GM12878 (cell line): Measurements from ENCODE around the gene TMEM263. TPM values are rescaled to one million over a fixed set of nuclear protein-coding genes. Genes with fewer than 3 reads are reported as not detected.

Experiments
- CHD2 ChIP-seq: IDR thresholded peaks from 2 replicates; pipeline ENCODE4 v1.6.1; 2011; ENCODE audit warnings: low read depth, low read length, improper control_type of control experiment, borderline replicate concordance
- EP300 ChIP-seq, 2 experiments: fragments of 150-350 bp in 1 of 2; IDR thresholded peaks; 2 replicates each; pipeline ENCODE4 v1.6.1; 2011 to 2012; ENCODE audit warnings: low read depth in 2 of 2, low read length in 2 of 2, borderline replicate concordance in 1 of 2, improper control_type of control experiment in 1 of 2, inconsistent platforms in 1 of 2; ENCODE audit not compliant: control insufficient read depth in 1 of 2
- ESRRA ChIP-seq: IDR thresholded peaks from 2 replicates; pipeline ENCODE4 v1.6.1; 2012; ENCODE audit warnings: mild to moderate bottlenecking, low read length, improper control_type of control experiment
- GATAD2B ChIP-seq: fragments of 450-650 bp; conservative IDR thresholded peaks from 2 replicates; pipeline ENCODE4 v1.6.1; 2017; ENCODE audit warnings: low read depth, mild to moderate bottlenecking, moderate library complexity
- IKZF1 ChIP-seq: fragments of 450-650 bp; conservative IDR thresholded peaks from 2 replicates; pipeline ENCODE4 v1.6.1; 2017; ENCODE audit warnings: antibody characterized with exemption, mild to moderate bottlenecking
- IKZF2 ChIP-seq, 2 experiments: fragments of 450-650 bp; IDR thresholded peaks; 2 replicates each; pipeline ENCODE4 v1.6.1; 2017; ENCODE audit warnings: mild to moderate bottlenecking in 2 of 2, moderate library complexity in 2 of 2
- JUNB ChIP-seq: IDR thresholded peaks from 2 replicates; pipeline ENCODE4 v1.6.1; 2016; ENCODE audit warnings: antibody characterized with exemption, mild to moderate bottlenecking
- LARP7 ChIP-seq: fragments of 450-650 bp; IDR thresholded peaks from 2 replicates; pipeline ENCODE4 v1.6.1; 2017; ENCODE audit warnings: mild to moderate bottlenecking
- MTA2 ChIP-seq: fragments of 450-650 bp; IDR thresholded peaks from 2 replicates; pipeline ENCODE4 v1.6.1; 2016; ENCODE audit warnings: low read depth, mild to moderate bottlenecking, moderate library complexity
- NFXL1 ChIP-seq: fragments of 450-650 bp; IDR thresholded peaks from 2 replicates; pipeline ENCODE4 v1.6.1; 2017; ENCODE audit warnings: antibody characterized with exemption, mild to moderate bottlenecking, borderline replicate concordance
- POLR2AphosphoS5 ChIP-seq: IDR thresholded peaks from 2 replicates; pipeline ENCODE4 v1.6.1; 2011; ENCODE audit warnings: mild to moderate bottlenecking, low read length, inconsistent platforms
- RFX5 ChIP-seq: IDR thresholded peaks from 2 replicates; pipeline ENCODE4 v1.6.1; 2011; ENCODE audit warnings: low read depth, low read length, improper control_type of control experiment
- RUNX3 ChIP-seq: IDR thresholded peaks from 2 replicates; pipeline ENCODE4 v1.6.1; 2012; ENCODE audit warnings: low read length, inconsistent platforms
- SMAD5 ChIP-seq: IDR thresholded peaks from 2 replicates; pipeline ENCODE4 v1.6.1; 2016; ENCODE audit warnings: antibody characterized with exemption, low read depth
- STAT3 ChIP-seq: IDR thresholded peaks from 2 replicates; pipeline ENCODE4 v1.6.1; 2011; ENCODE audit warnings: low read depth, low read length, improper control_type of control experiment
- SUZ12 ChIP-seq: fragments of 200-600 bp; sonication (generic); IDR thresholded peaks from one replicate; pipeline ENCODE4 v1.6.1; 2018; ENCODE audit warnings: antibody characterized with exemption, mild to moderate bottlenecking; ENCODE audit not compliant: unreplicated experiment
- TCF12 ChIP-seq: IDR thresholded peaks from 2 replicates; pipeline ENCODE4 v1.6.1; 2011; ENCODE audit warnings: low read depth, mild to moderate bottlenecking, low read length
- TCF3 ChIP-seq: IDR thresholded peaks from 2 replicates; pipeline ENCODE4 v1.6.1; 2012; ENCODE audit warnings: low read depth, mild to moderate bottlenecking, low read length, borderline replicate concordance; ENCODE audit not compliant: insufficient read depth
- ZNF207 ChIP-seq: fragments of 450-650 bp; IDR thresholded peaks from 2 replicates; pipeline ENCODE4 v1.6.1; 2014; ENCODE audit warnings: antibody characterized with exemption, mild to moderate bottlenecking, borderline replicate concordance
- polyA plus RNA-seq, 11 experiments: library from polyadenylated mRNA; depleted of rRNA in 4 of 11; unstranded in 6 of 11; stranded (reverse) in 5 of 11; fragments of >200 nt; fragmentation: Nextera tagmentation in 4 of 11; fragmentation: Illumina TruSeq in 1 of 11; extraction: Ambion mirVana in 4 of 11; extraction: Trizol in 1 of 11; gene quantifications; 1 replicate in 1 of 11; 2 replicates in 10 of 11; pipeline versions ENCODE4 v1.2.1 to v1.2.3, GENCODE V29; 2011 to 2016; ENCODE audit warnings: inconsistent platforms in 2 of 11, missing spikeins in 2 of 11, low read depth in 1 of 11
- total RNA-seq, 4 experiments: library from RNA; depleted of rRNA in 3 of 4; stranded (reverse); fragments of >200 nt in 3 of 4; fragmentation: Illumina TruSeq in 1 of 4; extraction: Trizol in 1 of 4; gene quantifications; 2 replicates each; pipeline versions ENCODE4 v1.2.1 to v1.2.3, GENCODE V29; 2013 to 2021
- TF ChIP-seq, protein P1 (sequence below): fragments of 450-650 bp; formaldehyde crosslinking; IDR thresholded peaks from 2 replicates; pipeline ENCODE4 v1.4.0; 2020; ENCODE audit warnings: mild to moderate bottlenecking, moderate library complexity
- TF ChIP-seq, protein P2 (sequence below): IDR thresholded peaks from 2 replicates; pipeline ENCODE4 v1.6.1; 2012; ENCODE audit warnings: low read depth, low read length, improper control_type of control experiment
- TF ChIP-seq, protein P3 (sequence below): fragments of 450-650 bp; IDR thresholded peaks from 2 replicates; pipeline ENCODE4 v1.6.1; 2014; ENCODE audit warnings: mild to moderate bottlenecking

Gene TMEM263
- total and polyA plus RNA-seq, 10 of the 15 experiments (the other 5 are each of a cell fraction or from before 2014, with no cell fraction given), result 15.4 to 41.3 (median 27.6) TPM

DNA sequence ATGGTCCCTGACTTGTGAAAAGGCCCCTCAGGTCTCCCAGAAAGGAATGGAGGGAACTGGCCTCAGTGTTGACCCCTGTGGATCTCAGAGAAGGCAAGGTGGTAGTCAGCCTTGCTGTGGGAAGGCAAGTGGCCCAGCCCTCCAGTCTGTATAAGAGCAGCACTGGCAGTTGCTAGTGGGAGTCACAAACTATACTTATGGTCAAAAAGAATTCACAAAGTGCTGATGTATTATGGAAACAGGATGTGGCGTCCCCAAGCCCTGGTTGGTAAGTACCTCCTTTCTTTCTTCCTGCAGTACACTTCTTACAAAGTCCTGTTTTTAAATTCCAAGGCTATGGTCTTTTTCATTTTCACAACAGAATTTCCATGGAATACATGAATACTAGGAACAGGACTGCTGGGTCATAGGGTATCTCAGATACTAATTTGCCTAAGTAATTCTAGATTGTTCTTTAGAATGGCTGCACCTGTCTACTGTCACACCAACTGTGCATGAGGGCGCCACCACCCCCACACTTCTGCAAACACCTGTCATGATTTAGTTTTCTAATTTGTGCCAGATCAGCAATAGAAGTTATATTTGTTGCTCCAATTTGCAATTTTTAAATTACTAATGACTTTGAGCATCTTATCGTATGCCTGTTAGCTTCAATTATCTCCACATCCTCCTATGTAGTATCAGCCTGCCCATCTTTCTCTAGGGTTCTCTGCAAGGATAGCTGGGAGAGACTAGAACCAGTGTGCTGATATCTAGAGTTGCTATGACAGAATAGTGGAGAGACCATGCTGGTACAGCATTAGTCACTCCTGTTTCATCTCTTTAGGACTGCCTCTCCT lies 40.7 kb upstream of the TMEM263 start (continued):
- TF ChIP-seq TCF12 (peak; percentile 68), ZNF207 (no peak), CHD2 (no peak), ESRRA (no peak), SUZ12 (no peak), GATAD2B (no peak), RFX5 (no peak), IKZF2 (IDR thresholded peaks at IDR 0.05) (peak; percentile 13 to 32; a peak in 1 of 4 replicates), IKZF1 (peak; percentile 44; the same call in 1 of the 2 replicates), EP300 (IDR thresholded peaks at IDR 0.05; ENCODE audit: borderline replicate concordance in 1 of 2, control insufficient read depth in 1 of 2, low read depth in 2 of 2, low read length in 2 of 2) (peak in 1 of 2 experiments; percentile 34; a peak in 3 of 4 replicates), RUNX3 (peak; percentile 63), MTA2 (peak; percentile 42), SMAD5 (no peak), POLR2AphosphoS5 (no peak), STAT3 (no peak), LARP7 (no peak), NFXL1 (no peak), TCF3 (peak; percentile 43; the same call in 1 of the 2 replicates), JUNB (no peak)
- TF ChIP-seq, protein P1, sequence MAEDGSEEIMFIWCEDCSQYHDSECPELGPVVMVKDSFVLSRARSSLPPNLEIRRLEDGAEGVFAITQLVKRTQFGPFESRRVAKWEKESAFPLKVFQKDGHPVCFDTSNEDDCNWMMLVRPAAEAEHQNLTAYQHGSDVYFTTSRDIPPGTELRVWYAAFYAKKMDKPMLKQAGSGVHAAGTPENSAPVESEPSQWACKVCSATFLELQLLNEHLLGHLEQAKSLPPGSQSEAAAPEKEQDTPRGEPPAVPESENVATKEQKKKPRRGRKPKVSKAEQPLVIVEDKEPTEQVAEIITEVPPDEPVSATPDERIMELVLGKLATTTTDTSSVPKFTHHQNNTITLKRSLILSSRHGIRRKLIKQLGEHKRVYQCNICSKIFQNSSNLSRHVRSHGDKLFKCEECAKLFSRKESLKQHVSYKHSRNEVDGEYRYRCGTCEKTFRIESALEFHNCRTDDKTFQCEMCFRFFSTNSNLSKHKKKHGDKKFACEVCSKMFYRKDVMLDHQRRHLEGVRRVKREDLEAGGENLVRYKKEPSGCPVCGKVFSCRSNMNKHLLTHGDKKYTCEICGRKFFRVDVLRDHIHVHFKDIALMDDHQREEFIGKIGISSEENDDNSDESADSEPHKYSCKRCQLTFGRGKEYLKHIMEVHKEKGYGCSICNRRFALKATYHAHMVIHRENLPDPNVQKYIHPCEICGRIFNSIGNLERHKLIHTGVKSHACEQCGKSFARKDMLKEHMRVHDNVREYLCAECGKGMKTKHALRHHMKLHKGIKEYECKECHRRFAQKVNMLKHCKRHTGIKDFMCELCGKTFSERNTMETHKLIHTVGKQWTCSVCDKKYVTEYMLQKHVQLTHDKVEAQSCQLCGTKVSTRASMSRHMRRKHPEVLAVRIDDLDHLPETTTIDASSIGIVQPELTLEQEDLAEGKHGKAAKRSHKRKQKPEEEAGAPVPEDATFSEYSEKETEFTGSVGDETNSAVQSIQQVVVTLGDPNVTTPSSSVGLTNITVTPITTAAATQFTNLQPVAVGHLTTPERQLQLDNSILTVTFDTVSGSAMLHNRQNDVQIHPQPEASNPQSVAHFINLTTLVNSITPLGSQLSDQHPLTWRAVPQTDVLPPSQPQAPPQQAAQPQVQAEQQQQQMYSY (CRISPR knock-in tag), result no peak
- TF ChIP-seq, protein P2, sequence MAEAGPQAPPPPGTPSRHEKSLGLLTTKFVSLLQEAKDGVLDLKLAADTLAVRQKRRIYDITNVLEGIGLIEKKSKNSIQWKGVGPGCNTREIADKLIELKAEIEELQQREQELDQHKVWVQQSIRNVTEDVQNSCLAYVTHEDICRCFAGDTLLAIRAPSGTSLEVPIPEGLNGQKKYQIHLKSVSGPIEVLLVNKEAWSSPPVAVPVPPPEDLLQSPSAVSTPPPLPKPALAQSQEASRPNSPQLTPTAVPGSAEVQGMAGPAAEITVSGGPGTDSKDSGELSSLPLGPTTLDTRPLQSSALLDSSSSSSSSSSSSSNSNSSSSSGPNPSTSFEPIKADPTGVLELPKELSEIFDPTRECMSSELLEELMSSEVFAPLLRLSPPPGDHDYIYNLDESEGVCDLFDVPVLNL, result no peak
- TF ChIP-seq, protein P3, sequence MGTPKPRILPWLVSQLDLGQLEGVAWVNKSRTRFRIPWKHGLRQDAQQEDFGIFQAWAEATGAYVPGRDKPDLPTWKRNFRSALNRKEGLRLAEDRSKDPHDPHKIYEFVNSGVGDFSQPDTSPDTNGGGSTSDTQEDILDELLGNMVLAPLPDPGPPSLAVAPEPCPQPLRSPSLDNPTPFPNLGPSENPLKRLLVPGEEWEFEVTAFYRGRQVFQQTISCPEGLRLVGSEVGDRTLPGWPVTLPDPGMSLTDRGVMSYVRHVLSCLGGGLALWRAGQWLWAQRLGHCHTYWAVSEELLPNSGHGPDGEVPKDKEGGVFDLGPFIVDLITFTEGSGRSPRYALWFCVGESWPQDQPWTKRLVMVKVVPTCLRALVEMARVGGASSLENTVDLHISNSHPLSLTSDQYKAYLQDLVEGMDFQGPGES, result no peak
- TF ChIP-seq, all 136 proteins: peak for 11
